H1 (cell line): ENCODE measurements around the gene KSR2. TPM values are rescaled to one million over a fixed set of nuclear protein-coding genes. Genes with fewer than 3 reads are reported as not detected.
"Not testable (repeated sequence)": the region's sequence is repeated elsewhere in the genome, so short reads cannot be mapped to it uniquely, and the experiment has no call there.

Source experiments
- CTCF ChIA-PET: fragments of 300-600 bp; sonication (Branson Sonifier 250); formaldehyde crosslinking; loops from one replicate; lab custom pipeline; 2021; ENCODE audit not compliant: partially characterized antibody; lab: Charles Lee
- POLR2A ChIA-PET: fragments of 300-600 bp; sonication (Branson Sonifier 250); formaldehyde crosslinking; loops from one replicate; lab custom pipeline; 2021; ENCODE audit warnings: inconsistent platforms; ENCODE audit not compliant: partially characterized antibody; lab: Charles Lee
- DNase-seq, 2 experiments: peaks; one replicate each; pipeline versions ENCODE4 v3.0.0 to v3.0.0-alpha.2; 2010 to 2022; ENCODE audit warnings: low spot score in 2 of 2, low read depth in 1 of 2, mixed read lengths in 1 of 2
- FAIRE-seq: peaks from 2 replicates; lab custom pipeline; 2011; peaks lifted over from hg19 to GRCh38; lab: Jason Lieb, UNC
- H2AFZ ChIP-seq: 2 replicates; pipeline ENCODE4 v1.8.1; 2012; ENCODE audit warnings: low read length, inconsistent platforms
- H2AK5ac ChIP-seq: 2 replicates; pipeline ENCODE4 v1.6.1; 2013; ENCODE audit warnings: low read depth, low read length
- H2BK120ac ChIP-seq: replicated peaks from 2 replicates; pipeline ENCODE3; 2013; ENCODE audit warnings: low read depth, low read length, inconsistent platforms
- H2BK12ac ChIP-seq: 2 replicates; pipeline ENCODE4 v1.6.1; 2013; ENCODE audit warnings: low read depth, low read length
- H2BK15ac ChIP-seq: 2 replicates; pipeline ENCODE4 v1.6.1; 2013; ENCODE audit warnings: low read length
- H2BK20ac ChIP-seq: 2 replicates; pipeline ENCODE4 v1.6.1; 2013; ENCODE audit warnings: low read length
- H2BK5ac ChIP-seq: 2 replicates; pipeline ENCODE4 v1.6.1; 2013; ENCODE audit warnings: low read depth, low read length
- H3K14ac ChIP-seq: 2 replicates; pipeline ENCODE4 v1.6.1; 2013; ENCODE audit warnings: inconsistent platforms; ENCODE audit not compliant: insufficient read length
- H3K18ac ChIP-seq: 2 replicates; pipeline ENCODE4 v1.6.1; 2013; ENCODE audit warnings: low read length; ENCODE audit errors: extremely low read depth
- H3K23ac ChIP-seq: 2 replicates; pipeline ENCODE4 v1.6.1; 2013; ENCODE audit warnings: inconsistent platforms; ENCODE audit not compliant: insufficient read length
- H3K23me2 ChIP-seq: 2 replicates; pipeline ENCODE4 v1.6.1; 2013; ENCODE audit warnings: low read depth, low read length
- H3K27ac ChIP-seq: 2 replicates; pipeline ENCODE4 v1.6.1; 2011; ENCODE audit warnings: low read depth, low read length, inconsistent platforms
- H3K27me3 ChIP-seq, 4 experiments: replicated peaks in 1 of 4; 1 replicate in 1 of 4; 2 replicates in 3 of 4; pipeline versions ENCODE4 v1.6.1 to v1.8.1; 2011 to 2013; ENCODE audit warnings: low read length in 3 of 4, mild to moderate bottlenecking in 3 of 4, inconsistent platforms in 2 of 4, mixed read lengths in 2 of 4, moderate library complexity in 1 of 4; ENCODE audit not compliant: control insufficient read depth in 3 of 4, insufficient read depth in 3 of 4; ENCODE audit errors: extremely low read depth in 1 of 4
- H3K36me3 ChIP-seq, 4 experiments: 2 replicates each; pipeline versions ENCODE4 v1.6.1 to v1.8.1; 2011 to 2013; ENCODE audit warnings: mild to moderate bottlenecking in 4 of 4, low read length in 3 of 4, moderate library complexity in 2 of 4, control low read depth in 1 of 4, inconsistent platforms in 1 of 4; ENCODE audit not compliant: insufficient read depth in 4 of 4, control insufficient read depth in 2 of 4
- H3K4ac ChIP-seq: replicated peaks from 2 replicates; pipeline ENCODE3; 2013; ENCODE audit warnings: low read length, low read depth, mixed read lengths, inconsistent platforms; ENCODE audit not compliant: insufficient read length
- H3K4me1 ChIP-seq, 4 experiments: replicated peaks in 1 of 4; 1 replicate in 1 of 4; 2 replicates in 3 of 4; pipeline versions ENCODE4 v1.6.1 to v1.8.1; 2011 to 2013; ENCODE audit warnings: low read length in 3 of 4, inconsistent platforms in 2 of 4, mixed read lengths in 1 of 4; ENCODE audit not compliant: insufficient read depth in 4 of 4, control insufficient read depth in 3 of 4
- H3K4me2 ChIP-seq, 2 experiments: 2 replicates each; pipeline versions ENCODE4 v1.6.1 to v1.8.1; 2011 to 2013; ENCODE audit warnings: low read depth in 2 of 2, low read length in 2 of 2, control low read depth in 1 of 2, inconsistent platforms in 1 of 2, mild to moderate bottlenecking in 1 of 2; ENCODE audit not compliant: insufficient read depth in 1 of 2
- H3K4me3 ChIP-seq, 4 experiments: fragments of 200-600, 300-600 bp in 1 of 4; sonication (generic), shearing (Covaris generic), sonication (Bioruptor Twin) in 1 of 4; 2 replicates each; pipeline versions ENCODE4 v1.5.1 to v1.8.1; 2011 to 2016; ENCODE audit warnings: low read length in 4 of 4, low read depth in 3 of 4, control low read depth in 2 of 4, inconsistent platforms in 2 of 4, mild to moderate bottlenecking in 2 of 4, mixed read lengths in 1 of 4, moderate library complexity in 1 of 4; ENCODE audit not compliant: insufficient read depth in 2 of 4; ENCODE audit errors: extremely low read depth in 1 of 4
- H3K56ac ChIP-seq: replicated peaks from 2 replicates; pipeline ENCODE3; 2013; ENCODE audit warnings: low read depth, mild to moderate bottlenecking, mixed read lengths, low read length, inconsistent platforms; ENCODE audit not compliant: insufficient read length
- H3K79me1 ChIP-seq: 2 replicates; pipeline ENCODE4 v1.6.1; 2013; ENCODE audit warnings: low read depth, low read length, control low read depth
- H3K79me2 ChIP-seq, 2 experiments: 2 replicates each; pipeline versions ENCODE4 v1.6.1 to v1.8.1; 2012 to 2013; ENCODE audit warnings: low read length in 2 of 2, mild to moderate bottlenecking in 2 of 2, inconsistent platforms in 1 of 2; ENCODE audit not compliant: insufficient read depth in 2 of 2, control insufficient read depth in 1 of 2
- H3K9ac ChIP-seq, 4 experiments: replicated peaks in 1 of 4; 1 replicate in 1 of 4; 2 replicates in 3 of 4; pipeline versions ENCODE4 v1.6.1 to v1.8.1; 2011 to 2013; ENCODE audit warnings: low read depth in 3 of 4, low read length in 3 of 4, control low read depth in 2 of 4, mild to moderate bottlenecking in 2 of 4, moderate library complexity in 2 of 4, inconsistent platforms in 1 of 4; ENCODE audit errors: extremely low read depth in 1 of 4
- H3K9me3 ChIP-seq, 2 experiments: 2 replicates each; pipeline versions ENCODE4 v1.6.1 to v1.8.1; 2012 to 2013; ENCODE audit warnings: mild to moderate bottlenecking in 2 of 2, moderate library complexity in 2 of 2, control low read depth in 1 of 2, inconsistent platforms in 1 of 2, low read depth in 1 of 2, low read length in 1 of 2, mixed read lengths in 1 of 2; ENCODE audit not compliant: insufficient read depth in 2 of 2
- H4K20me1 ChIP-seq, 2 experiments: replicated peaks in 1 of 2; 2 replicates each; pipeline versions ENCODE3 to v1.8.1; 2011 to 2013; ENCODE audit warnings: inconsistent platforms in 2 of 2, low read length in 2 of 2, mild to moderate bottlenecking in 1 of 2; ENCODE audit not compliant: insufficient read depth in 2 of 2, control insufficient read depth in 1 of 2
- H4K5ac ChIP-seq: 2 replicates; pipeline ENCODE4 v1.6.1; 2013; ENCODE audit warnings: low read length, low read depth, mixed read lengths, inconsistent platforms; ENCODE audit not compliant: insufficient read length
- H4K8ac ChIP-seq: 2 replicates; pipeline ENCODE4 v1.8.0; 2013; ENCODE audit warnings: mild to moderate bottlenecking, moderate library complexity, low read length, inconsistent platforms; ENCODE audit not compliant: insufficient read depth; ENCODE audit errors: extremely low read depth
- H4K91ac ChIP-seq: replicated peaks from 2 replicates; pipeline ENCODE3; 2013; ENCODE audit warnings: low read length, mixed read lengths, inconsistent platforms; ENCODE audit not compliant: insufficient read length
- YY1 ChIP-seq: IDR thresholded peaks from 2 replicates; pipeline ENCODE4 v1.6.1; 2011; ENCODE audit warnings: low read depth, mild to moderate bottlenecking, low read length
- WGBS, 2 experiments: shearing (Covaris generic) in 1 of 2; methylation state at CpG; one replicate each; pipeline versions ENCODE4 v1.1.6 to v1.1.7; 2013 to 2015; ENCODE audit warnings: low lambda C conversion rate in 2 of 2, mixed read lengths in 2 of 2, inconsistent platforms in 1 of 2, low coverage in 1 of 2, missing lambda C conversion rate in 1 of 2; ENCODE audit not compliant: insufficient replicate concordance in 2 of 2, insufficient coverage in 1 of 2, insufficient read length in 1 of 2; ENCODE audit errors: extremely low coverage in 1 of 2, missing lambda C conversion rate in 1 of 2; 5-methylcytosine and 5-hydroxymethylcytosine counted together
- polyA plus RNA-seq, 7 experiments: library from polyadenylated mRNA; depleted of rRNA in 3 of 7; stranded (reverse) in 5 of 7; unstranded in 2 of 7; fragments of >200 nt in 5 of 7; fragments of 200-250 nt in 2 of 7; gene quantifications; 1 replicate in 5 of 7; 2 replicates in 1 of 7; 4 replicates in 1 of 7; pipeline versions ENCODE4 v1.2.1 to v1.2.3, GENCODE V29; 2011 to 2013; ENCODE audit warnings: missing spikeins in 2 of 7, mixed read lengths in 2 of 7
- total RNA-seq: library from RNA; stranded (reverse); fragmentation: NEBNext Ultra II Directional; extraction: Animal tissue kit (Norgen Biotek cat#: 25700); gene quantifications from 2 replicates; pipeline ENCODE4 v1.2.1, GENCODE V29; 2021

KSR2 gene
- total and polyA plus RNA-seq, 2 of the 8 experiments (the other 6 are each of a cell fraction or from before 2014, with no cell fraction given) = 0.74 to 2.2 TPM

DNA sequence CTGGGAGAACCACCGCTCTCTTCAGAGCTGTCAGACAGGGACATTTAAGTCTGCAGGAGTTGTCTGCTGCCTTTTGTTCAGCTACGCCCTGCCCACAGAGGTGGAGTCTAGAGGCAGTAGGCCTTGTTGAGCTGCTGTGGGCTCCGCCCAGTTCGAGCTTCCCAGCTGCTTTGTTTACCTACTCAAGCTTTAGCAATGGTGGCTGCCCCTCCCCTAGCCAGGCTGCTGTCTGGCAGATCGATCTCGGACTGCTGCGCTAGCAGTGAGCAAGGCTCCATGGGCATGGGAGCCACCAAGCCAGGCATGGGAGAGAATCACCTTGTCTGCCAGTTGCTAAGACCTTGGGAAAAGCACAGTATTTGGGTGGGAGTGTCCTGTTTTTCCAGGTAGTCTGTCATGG lies 340.1 kb downstream of the KSR2 start:
- 0 out of 2 replicates have a peak overlapping the region, but pooled peaks have one; percentile 88 for H2AFZ ChIP-seq
- H2BK120ac ChIP-seq, H2BK5ac ChIP-seq, H3K27ac ChIP-seq, H3K9me3 ChIP-seq, H3K23me2 ChIP-seq, H4K20me1 ChIP-seq, H3K4ac ChIP-seq, H2BK15ac ChIP-seq, FAIRE-seq, H3K9ac ChIP-seq, H4K5ac ChIP-seq, H3K36me3 ChIP-seq: not testable (repeated sequence)
- POLR2A ChIA-PET = interaction anchor here (1.0 to 1.2 kb wide), 2 partner anchors 8 to 13 kb away, joined by 3 read pairs; no protein-coding TSS in a partner anchor
- 0 out of 2 replicates have a peak overlapping the region, but pooled peaks have one; percentile 68 for H4K8ac ChIP-seq
- peak; percentile 56; the same call in 1 of the 2 replicates for TF ChIP-seq YY1
- TF ChIP-seq, all 59 proteins: peak for 1; not testable (repeated sequence) for 58
- H3K79me1 ChIP-seq, H2BK20ac ChIP-seq, H2BK12ac ChIP-seq, H2AK5ac ChIP-seq, H3K18ac ChIP-seq, H3K23ac ChIP-seq, H3K56ac ChIP-seq, H4K91ac ChIP-seq, H3K14ac ChIP-seq, H3K4me3 ChIP-seq, H3K79me2 ChIP-seq, H3K4me1 ChIP-seq, H3K27me3 ChIP-seq: not testable (repeated sequence)
- WGBS, 2 experiments = 57% methylated on average over 7 of the region's 7 CpGs; no CpG with 5 or more reads in 1 of the 2 experiments
- peak overlapping the region in 1 of 2 experiments; percentile 57; a peak in 1 of 4 replicates for H3K4me2 ChIP-seq
- peak in 1 of 2 experiments; percentile 41 for DNase-seq
- CTCF ChIA-PET = interaction anchor here (0.8 to 1.5 kb wide), 6 partner anchors 11 to 228 kb away, joined by 3 to 5 read pairs (median 4); no protein-coding TSS in a partner anchor
